Epithelial cell of proximal tubule (primary cell): ENCODE measurements around the gene EPHB6. TPM values are rescaled to one million over a fixed set of nuclear protein-coding genes. Genes with fewer than 3 reads are reported as not detected.

Experiments
- DNase-seq: peaks from one replicate; pipeline ENCODE4 v3.0.0-alpha.2; 2011; ENCODE audit warnings: low read depth
- H3K4me3 ChIP-seq: 2 replicates; pipeline ENCODE4 v1.5.1; 2011; ENCODE audit warnings: low read depth, mild to moderate bottlenecking, low read length
- CTCF ChIP-seq: conservative IDR thresholded peaks from 2 replicates; pipeline ENCODE4 v1.5.1; 2012; ENCODE audit warnings: low read depth, mild to moderate bottlenecking, low read length
- total RNA-seq: library from RNA; depleted of rRNA; stranded (reverse); fragments of >200 nt; gene quantifications from 2 replicates; pipeline ENCODE4 v1.2.3, GENCODE V29; 2015

The EPHB6 gene
- total RNA-seq, 1 donor from 2014 or later, result 0.75 TPM

GRCh38 chr7:142857625-142858024 is 2.7 kb downstream of the EPHB6 start:
- TF ChIP-seq CTCF, result no peak
- H3K4me3 ChIP-seq, result no peak overlapping the region

DNA sequence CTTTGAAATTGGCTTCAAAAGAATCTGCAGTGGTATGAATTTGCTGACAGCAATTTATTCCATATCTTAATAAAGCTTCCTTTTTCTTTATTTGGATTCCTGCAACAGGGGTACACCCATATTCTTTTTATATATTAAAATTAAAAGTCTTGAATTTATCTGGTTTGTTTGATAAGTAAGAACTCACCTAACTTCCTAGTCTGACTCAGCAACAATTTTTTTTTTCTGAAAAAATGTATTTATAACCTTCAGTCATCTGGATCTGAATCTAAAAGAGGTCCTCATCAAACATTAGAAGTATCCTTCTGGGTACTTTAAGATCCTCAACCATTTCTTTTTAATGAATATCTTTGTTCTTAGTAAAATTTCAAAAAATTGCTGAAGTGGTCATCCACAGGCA is 4.5 kb downstream of the EPHB6 start:
- H3K4me3 ChIP-seq, result no peak overlapping the region
- no peak for TF ChIP-seq CTCF
- DNase-seq, result no peak

More at GRCh38 chr7:142857625-142858024, 2.7 kb downstream of the EPHB6 start:
- DNase-seq, result no peak

DNA sequence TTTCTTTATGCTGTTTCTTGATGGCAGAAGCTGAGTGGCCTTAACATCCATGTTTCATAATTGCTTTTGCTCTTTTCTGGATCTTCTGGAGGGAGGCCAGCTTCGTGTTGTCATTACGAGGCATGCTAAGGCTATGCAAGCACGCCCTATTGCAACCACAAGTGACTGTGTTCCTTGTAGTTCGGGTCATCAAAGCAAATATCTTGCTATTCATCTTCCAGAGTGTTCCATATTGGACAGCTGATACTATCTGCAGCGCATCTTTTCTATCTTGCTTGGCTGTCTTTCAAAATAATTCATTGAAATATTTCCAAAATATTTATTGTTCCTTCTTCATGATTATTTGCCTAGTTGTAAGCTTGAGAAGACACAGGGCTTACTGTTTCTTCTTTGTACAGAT is 5.0 kb downstream of the EPHB6 start:
- DNase-seq, result no peak
- H3K4me3 ChIP-seq, result no peak overlapping the region
- TF ChIP-seq CTCF, result no peak

GRCh38 chr7:142860968-142861367 is 6.1 kb downstream of the EPHB6 start:
- no peak overlapping the region for H3K4me3 ChIP-seq
- TF ChIP-seq CTCF, result no peak
- DNase-seq, result no peak

GRCh38 chr7:142862351-142862750 is 7.5 kb downstream of the EPHB6 start:
- no peak for DNase-seq
- no peak overlapping the region for H3K4me3 ChIP-seq
- no peak for TF ChIP-seq CTCF

DNA sequence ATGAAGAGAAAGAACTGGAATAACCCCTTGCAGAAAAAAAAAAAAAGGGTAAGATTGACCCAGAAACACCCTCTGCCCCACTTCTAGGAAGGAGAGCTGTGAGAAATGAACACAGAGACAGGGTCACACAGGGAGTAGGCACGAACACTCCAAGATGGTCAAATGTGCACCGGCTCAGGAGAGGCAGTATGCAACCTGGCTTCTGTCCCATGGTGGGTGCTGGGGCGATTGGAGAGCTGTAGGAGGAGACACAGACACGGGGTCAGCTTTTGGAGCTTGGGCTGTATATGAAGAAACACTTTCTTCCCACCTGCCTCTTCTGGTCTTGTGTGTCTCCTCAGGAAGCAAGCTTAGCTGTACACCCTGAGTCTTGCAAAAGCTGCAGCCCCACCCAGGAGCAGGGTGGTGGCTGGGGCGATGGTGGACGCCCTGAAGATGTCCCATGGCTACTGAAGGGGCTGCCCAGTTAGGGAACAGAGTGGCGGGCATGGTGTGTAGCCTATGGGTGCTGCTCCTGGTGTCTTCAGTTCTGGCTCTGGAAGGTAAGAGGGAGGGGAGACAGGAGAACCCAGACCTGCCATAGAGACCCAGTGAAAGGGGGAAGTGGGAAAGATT is 8.0 kb downstream of the EPHB6 start:
- H3K4me3 ChIP-seq, result no peak overlapping the region
- no peak for TF ChIP-seq CTCF
- DNase-seq, result no peak
